HL-60 (cell line): ENCODE data around the gene AKNA.
"Not testable (repeated sequence)": the region's sequence is repeated elsewhere in the genome, so short reads cannot be mapped to it uniquely, and the experiment has no call there.

Source experiments
- GABPA ChIP-seq: IDR thresholded peaks from 2 replicates; pipeline ENCODE4 v1.6.1; 2012; ENCODE audit warnings: low read depth
- POLR2AphosphoS5 ChIP-seq: IDR thresholded peaks from 2 replicates; pipeline ENCODE4 v1.6.1; 2012; ENCODE audit warnings: low read depth
- SPI1 ChIP-seq: IDR thresholded peaks from 2 replicates; pipeline ENCODE4 v1.6.1; 2012; ENCODE audit warnings: low read depth, mild to moderate bottlenecking, borderline replicate concordance
- TF ChIP-seq, protein P1 (sequence below): IDR thresholded peaks from 2 replicates; pipeline ENCODE4 v1.6.1; 2012; ENCODE audit warnings: low read depth; ENCODE audit not compliant: insufficient replicate concordance
- TF ChIP-seq, protein P2 (sequence below): IDR thresholded peaks from one replicate; pipeline ENCODE4 v1.5.1; 2011; ENCODE audit warnings: low read length, control low read depth, inconsistent platforms; ENCODE audit not compliant: insufficient read depth

DNA sequence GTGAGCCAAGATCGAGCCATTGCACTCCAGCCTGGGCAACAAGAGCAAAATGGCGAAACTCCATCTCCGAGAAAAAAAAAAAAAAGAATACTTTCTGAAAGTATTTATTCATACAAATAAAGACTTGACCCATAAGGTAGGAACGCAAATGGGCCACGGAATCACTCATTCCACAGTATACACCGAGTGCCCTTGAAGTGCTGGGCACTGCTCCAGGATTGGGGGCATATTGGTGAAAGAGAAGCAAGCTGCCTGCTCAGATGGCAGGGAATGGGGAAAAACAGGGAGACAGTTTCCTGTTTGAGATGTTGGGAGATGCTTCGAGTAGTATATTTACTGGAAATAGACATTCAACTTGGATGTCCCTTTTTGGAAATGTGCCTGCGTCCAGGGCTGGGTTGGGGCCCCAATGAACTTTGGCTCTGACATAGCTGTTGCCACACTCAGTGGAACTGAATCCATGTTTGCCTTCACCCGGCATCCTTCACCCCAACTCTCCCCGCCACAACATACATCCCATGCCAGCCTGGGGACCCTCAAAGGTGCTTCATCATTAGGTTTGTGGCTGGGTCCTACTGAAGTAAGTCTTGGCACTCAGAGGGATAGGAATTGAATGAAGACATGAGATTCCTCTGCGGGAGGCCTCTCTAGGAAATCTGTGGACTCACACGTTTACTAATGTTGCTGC, 58.7 kb downstream of the AKNA start:
- TF ChIP-seq, protein P1, sequence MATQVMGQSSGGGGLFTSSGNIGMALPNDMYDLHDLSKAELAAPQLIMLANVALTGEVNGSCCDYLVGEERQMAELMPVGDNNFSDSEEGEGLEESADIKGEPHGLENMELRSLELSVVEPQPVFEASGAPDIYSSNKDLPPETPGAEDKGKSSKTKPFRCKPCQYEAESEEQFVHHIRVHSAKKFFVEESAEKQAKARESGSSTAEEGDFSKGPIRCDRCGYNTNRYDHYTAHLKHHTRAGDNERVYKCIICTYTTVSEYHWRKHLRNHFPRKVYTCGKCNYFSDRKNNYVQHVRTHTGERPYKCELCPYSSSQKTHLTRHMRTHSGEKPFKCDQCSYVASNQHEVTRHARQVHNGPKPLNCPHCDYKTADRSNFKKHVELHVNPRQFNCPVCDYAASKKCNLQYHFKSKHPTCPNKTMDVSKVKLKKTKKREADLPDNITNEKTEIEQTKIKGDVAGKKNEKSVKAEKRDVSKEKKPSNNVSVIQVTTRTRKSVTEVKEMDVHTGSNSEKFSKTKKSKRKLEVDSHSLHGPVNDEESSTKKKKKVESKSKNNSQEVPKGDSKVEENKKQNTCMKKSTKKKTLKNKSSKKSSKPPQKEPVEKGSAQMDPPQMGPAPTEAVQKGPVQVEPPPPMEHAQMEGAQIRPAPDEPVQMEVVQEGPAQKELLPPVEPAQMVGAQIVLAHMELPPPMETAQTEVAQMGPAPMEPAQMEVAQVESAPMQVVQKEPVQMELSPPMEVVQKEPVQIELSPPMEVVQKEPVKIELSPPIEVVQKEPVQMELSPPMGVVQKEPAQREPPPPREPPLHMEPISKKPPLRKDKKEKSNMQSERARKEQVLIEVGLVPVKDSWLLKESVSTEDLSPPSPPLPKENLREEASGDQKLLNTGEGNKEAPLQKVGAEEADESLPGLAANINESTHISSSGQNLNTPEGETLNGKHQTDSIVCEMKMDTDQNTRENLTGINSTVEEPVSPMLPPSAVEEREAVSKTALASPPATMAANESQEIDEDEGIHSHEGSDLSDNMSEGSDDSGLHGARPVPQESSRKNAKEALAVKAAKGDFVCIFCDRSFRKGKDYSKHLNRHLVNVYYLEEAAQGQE = not testable (repeated sequence)
- TF ChIP-seq, protein P2, sequence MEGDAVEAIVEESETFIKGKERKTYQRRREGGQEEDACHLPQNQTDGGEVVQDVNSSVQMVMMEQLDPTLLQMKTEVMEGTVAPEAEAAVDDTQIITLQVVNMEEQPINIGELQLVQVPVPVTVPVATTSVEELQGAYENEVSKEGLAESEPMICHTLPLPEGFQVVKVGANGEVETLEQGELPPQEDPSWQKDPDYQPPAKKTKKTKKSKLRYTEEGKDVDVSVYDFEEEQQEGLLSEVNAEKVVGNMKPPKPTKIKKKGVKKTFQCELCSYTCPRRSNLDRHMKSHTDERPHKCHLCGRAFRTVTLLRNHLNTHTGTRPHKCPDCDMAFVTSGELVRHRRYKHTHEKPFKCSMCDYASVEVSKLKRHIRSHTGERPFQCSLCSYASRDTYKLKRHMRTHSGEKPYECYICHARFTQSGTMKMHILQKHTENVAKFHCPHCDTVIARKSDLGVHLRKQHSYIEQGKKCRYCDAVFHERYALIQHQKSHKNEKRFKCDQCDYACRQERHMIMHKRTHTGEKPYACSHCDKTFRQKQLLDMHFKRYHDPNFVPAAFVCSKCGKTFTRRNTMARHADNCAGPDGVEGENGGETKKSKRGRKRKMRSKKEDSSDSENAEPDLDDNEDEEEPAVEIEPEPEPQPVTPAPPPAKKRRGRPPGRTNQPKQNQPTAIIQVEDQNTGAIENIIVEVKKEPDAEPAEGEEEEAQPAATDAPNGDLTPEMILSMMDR = not testable (repeated sequence)
- TF ChIP-seq POLR2AphosphoS5, GABPA, SPI1: not testable (repeated sequence)
